ENCODE measurements around the gene PDK1. TPM values are rescaled to one million over a fixed set of nuclear protein-coding genes. Genes with fewer than 3 reads are reported as not detected.

Gene PDK1
- total RNA-seq, 1 donor from 2014 or later = 10.5 TPM

- DNase-seq (ENCODE audit: extremely low spot score, unreplicated experiment) = no peak
- Mint-ChIP-seq H3K27me3 (no peaks in the 10 kb centered on the region), H3K4me1 (ENCODE audit: unreplicated experiment) (no peaks in the 10 kb centered on the region), H3K27ac (no peak overlapping the region), H3K4me3 (no peak overlapping the region), H3K36me3 (peaks cover 5% of the 10 kb centered on the region), H3K9me3 (no peaks in the 10 kb centered on the region)
- TF ChIP-seq CTCF (conservative IDR thresholded peaks at IDR 0.05) = no peak
Observed at GRCh38 chr2:172627181-172627580, 71.3 kb downstream of the PDK1 start.

- H3K36me3 Mint-ChIP-seq = peaks cover 5% of the 10 kb centered on the region
- no peaks in the 10 kb centered on the region for H3K9me3 Mint-ChIP-seq
- no peak for DNase-seq (ENCODE audit: extremely low spot score, unreplicated experiment)
Observed at GRCh38 chr2:172628085-172628484, 72.2 kb downstream of the PDK1 start.

GRCh38 chr2:172629586-172629985 lies 73.7 kb downstream of the PDK1 start:
- no peak for DNase-seq (ENCODE audit: extremely low spot score, unreplicated experiment)
- Mint-ChIP-seq H3K36me3 (peaks cover 5% of the 10 kb centered on the region), H3K9me3 (no peaks in the 10 kb centered on the region), H3K27me3 (no peaks in the 10 kb centered on the region), H3K27ac (no peak overlapping the region), H3K4me1 (ENCODE audit: unreplicated experiment) (no peaks in the 10 kb centered on the region), H3K4me3 (no peak overlapping the region)
- TF ChIP-seq CTCF (conservative IDR thresholded peaks at IDR 0.05) = no peak

More at GRCh38 chr2:172628085-172628484, 72.2 kb downstream of the PDK1 start:
- Mint-ChIP-seq H3K4me3 (no peak overlapping the region), H3K4me1 (ENCODE audit: unreplicated experiment) (no peaks in the 10 kb centered on the region), H3K27ac (no peak overlapping the region), H3K27me3 (no peaks in the 10 kb centered on the region)
- no peak for TF ChIP-seq CTCF (conservative IDR thresholded peaks at IDR 0.05)

GRCh38 chr2:172630181-172630580 lies 74.3 kb downstream of the PDK1 start:
- Mint-ChIP-seq H3K4me1 (ENCODE audit: unreplicated experiment) (no peaks in the 10 kb centered on the region), H3K4me3 (no peak overlapping the region), H3K27me3 (no peaks in the 10 kb centered on the region), H3K36me3 (peaks cover 4% of the 10 kb centered on the region), H3K9me3 (no peaks in the 10 kb centered on the region), H3K27ac (no peak overlapping the region)
- TF ChIP-seq CTCF (conservative IDR thresholded peaks at IDR 0.05) = no peak
- DNase-seq (ENCODE audit: extremely low spot score, unreplicated experiment) = no peak

GRCh38 chr2:172634477-172634876 lies 78.6 kb downstream of the PDK1 start:
- Mint-ChIP-seq H3K4me1 (ENCODE audit: unreplicated experiment) (no peaks in the 10 kb centered on the region), H3K4me3 (no peak overlapping the region), H3K27me3 (no peaks in the 10 kb centered on the region), H3K36me3 (no peaks in the 10 kb centered on the region), H3K27ac (no peak overlapping the region), H3K9me3 (no peaks in the 10 kb centered on the region)
- no peak for TF ChIP-seq CTCF (conservative IDR thresholded peaks at IDR 0.05)
- no peak for DNase-seq (ENCODE audit: extremely low spot score, unreplicated experiment)

- Mint-ChIP-seq H3K4me1 (ENCODE audit: unreplicated experiment) (no peaks in the 10 kb centered on the region), H3K36me3 (no peaks in the 10 kb centered on the region), H3K27me3 (no peaks in the 10 kb centered on the region), H3K4me3 (no peak overlapping the region), H3K27ac (no peak overlapping the region), H3K9me3 (no peaks in the 10 kb centered on the region)
- no peak for DNase-seq (ENCODE audit: extremely low spot score, unreplicated experiment)
- no peak for TF ChIP-seq CTCF (conservative IDR thresholded peaks at IDR 0.05)
Observed at GRCh38 chr2:172635548-172635947, 79.7 kb downstream of the PDK1 start.
